CD14-positive monocyte (primary cell): ENCODE measurements around the gene TMEM120B. TPM values are rescaled to one million over a fixed set of nuclear protein-coding genes. Genes with fewer than 3 reads are reported as not detected.
A peak's percentile ranks its signal among the peaks of the same experiment; 100 is the strongest.

ENCODE experiments used
- DNase-seq, 3 donors: peaks; one replicate each; pipeline ENCODE4 v3.0.0-alpha.2; 2011 to 2022
- H2AFZ ChIP-seq: 2 replicates; pipeline ENCODE4 v1.6.0; 2012; ENCODE audit warnings: mild to moderate bottlenecking, low read depth, low read length, inconsistent platforms; ENCODE audit not compliant: insufficient read depth, poor library complexity, severe bottlenecking
- H3K27ac ChIP-seq, 2 donors: 1 replicate in 1 of 2; 2 replicates in 1 of 2; pipeline ENCODE4 v1.5.1; 2012 to 2013; ENCODE audit warnings: low read length in 2 of 2, control low read depth in 1 of 2, inconsistent platforms in 1 of 2, low read depth in 1 of 2, mild to moderate bottlenecking in 1 of 2
- H3K27me3 ChIP-seq, 2 donors: one replicate each; pipeline versions ENCODE4 v1.6.0 to v1.6.1; 2011 to 2013; ENCODE audit warnings: low read length in 2 of 2; ENCODE audit not compliant: control insufficient read depth in 2 of 2, insufficient read depth in 2 of 2
- H3K36me3 ChIP-seq, 2 donors: replicated peaks in 1 of 2; 1 replicate in 1 of 2; 2 replicates in 1 of 2; pipeline versions ENCODE4 v1.5.1 to v1.6.1; 2012 to 2013; ENCODE audit warnings: low read length in 2 of 2, control low read depth in 1 of 2, inconsistent platforms in 1 of 2, mild to moderate bottlenecking in 1 of 2; ENCODE audit not compliant: insufficient read depth in 2 of 2, control insufficient read depth in 1 of 2
- H3K4me1 ChIP-seq, 2 donors: 1 replicate in 1 of 2; 2 replicates in 1 of 2; pipeline versions ENCODE4 v1.5.1 to v1.6.1; 2012 to 2013; ENCODE audit warnings: low read length in 2 of 2, control low read depth in 1 of 2, inconsistent platforms in 1 of 2, mild to moderate bottlenecking in 1 of 2, moderate library complexity in 1 of 2; ENCODE audit not compliant: insufficient read depth in 2 of 2, control insufficient read depth in 1 of 2
- H3K4me2 ChIP-seq: replicated peaks from 2 replicates; pipeline ENCODE3; 2012; ENCODE audit warnings: low read length, moderate library complexity, mild to moderate bottlenecking; ENCODE audit not compliant: poor library complexity, severe bottlenecking; ENCODE audit errors: extremely low read depth
- H3K4me3 ChIP-seq, 3 experiments: fragments of 200-600 bp in 1 of 3; sonication (generic) in 1 of 3; replicated peaks in 1 of 3; 1 replicate in 2 of 3; 2 replicates in 1 of 3; pipeline ENCODE4 v1.5.1; 2011 to 2013; ENCODE audit warnings: low read length in 3 of 3, mild to moderate bottlenecking in 3 of 3, control low read depth in 2 of 3, low read depth in 2 of 3, inconsistent platforms in 1 of 3, moderate library complexity in 1 of 3
- H3K79me2 ChIP-seq: 2 replicates; pipeline ENCODE4 v1.6.0; 2012; ENCODE audit warnings: mild to moderate bottlenecking, control low read depth, inconsistent platforms, low read length, moderate library complexity; ENCODE audit not compliant: insufficient read depth
- H3K9ac ChIP-seq: 2 replicates; pipeline ENCODE4 v1.6.0; 2017; ENCODE audit warnings: low read length, mild to moderate bottlenecking; ENCODE audit not compliant: insufficient read depth, poor library complexity, severe bottlenecking
- H3K9me3 ChIP-seq, 2 donors: replicated peaks in 1 of 2; 1 replicate in 1 of 2; 2 replicates in 1 of 2; pipeline versions ENCODE4 v1.5.1 to v1.6.1; 2012 to 2013; ENCODE audit warnings: low read length in 2 of 2, control low read depth in 1 of 2; ENCODE audit not compliant: control insufficient read depth in 1 of 2, insufficient read depth in 1 of 2
- H4K20me1 ChIP-seq: 2 replicates; pipeline ENCODE4 v1.6.0; 2012; ENCODE audit warnings: mild to moderate bottlenecking, low read length, control low read depth, moderate library complexity; ENCODE audit not compliant: insufficient read depth
- H3K27ac Mint-ChIP-seq, 7 donors: one replicate each; pipeline ENCODE4 v1.8.0; 2020; ENCODE audit warnings: mild to moderate bottlenecking in 7 of 7, mixed read lengths in 7 of 7, moderate library complexity in 6 of 7, inconsistent platforms in 2 of 7
- H3K27me3 Mint-ChIP-seq, 3 donors: one replicate each; pipeline ENCODE4 v1.8.0; 2021 to 2022; ENCODE audit warnings: low read depth in 3 of 3, mild to moderate bottlenecking in 3 of 3, mixed read lengths in 3 of 3, moderate library complexity in 3 of 3, inconsistent platforms in 1 of 3
- H3K36me3 Mint-ChIP-seq, 2 donors: one replicate each; pipeline ENCODE4 v1.8.0; 2020; ENCODE audit warnings: mixed read lengths in 2 of 2, inconsistent platforms in 1 of 2, mild to moderate bottlenecking in 1 of 2
- H3K4me1 Mint-ChIP-seq: one replicate; pipeline ENCODE4 v1.8.0; 2020; ENCODE audit warnings: mild to moderate bottlenecking, mixed read lengths
- H3K4me3 Mint-ChIP-seq, 2 donors: one replicate each; pipeline ENCODE4 v1.8.0; 2020; ENCODE audit warnings: mild to moderate bottlenecking in 2 of 2, mixed read lengths in 2 of 2, moderate library complexity in 1 of 2
- H3K9me3 Mint-ChIP-seq, 7 donors: one replicate each; pipeline ENCODE4 v1.8.0; 2020 to 2022; ENCODE audit warnings: mixed read lengths in 7 of 7, mild to moderate bottlenecking in 6 of 7, moderate library complexity in 6 of 7, inconsistent platforms in 2 of 7
- WGBS: methylation state at CpG from one replicate; pipeline ENCODE4 v1.1.5; 2013; ENCODE audit warnings: missing lambda C conversion rate; ENCODE audit not compliant: insufficient coverage; 5-methylcytosine and 5-hydroxymethylcytosine counted together
- intact Hi-C, 2 donors: fragments of 100-400 bp; cut with micrococcal nuclease; formaldehyde crosslinking; loops; one replicate each; pipeline versions ENCODE4 v1.15.0 to v1.15.1; 2023
- polyA plus RNA-seq, 3 donors: library from polyadenylated mRNA; depleted of rRNA in 1 of 3; unstranded in 2 of 3; stranded (reverse) in 1 of 3; fragments of 300-500 nt in 2 of 3; fragments of >200 nt in 1 of 3; fragmentation: Illumina TruSeq in 2 of 3; gene quantifications; 1 replicate in 2 of 3; 2 replicates in 1 of 3; pipeline ENCODE4 v1.2.3, GENCODE V29; 2012 to 2021
- TF ChIP-seq, protein P1 (sequence below): fragments of 200-600 bp; IDR thresholded peaks from one replicate; pipeline ENCODE4 v1.8.0; 2022; ENCODE audit warnings: antibody characterized with exemption, mild to moderate bottlenecking

Gene TMEM120B
- polyA plus RNA-seq, 3 donors = 0.65 to 2.4 (median 1.1) TPM

DNA sequence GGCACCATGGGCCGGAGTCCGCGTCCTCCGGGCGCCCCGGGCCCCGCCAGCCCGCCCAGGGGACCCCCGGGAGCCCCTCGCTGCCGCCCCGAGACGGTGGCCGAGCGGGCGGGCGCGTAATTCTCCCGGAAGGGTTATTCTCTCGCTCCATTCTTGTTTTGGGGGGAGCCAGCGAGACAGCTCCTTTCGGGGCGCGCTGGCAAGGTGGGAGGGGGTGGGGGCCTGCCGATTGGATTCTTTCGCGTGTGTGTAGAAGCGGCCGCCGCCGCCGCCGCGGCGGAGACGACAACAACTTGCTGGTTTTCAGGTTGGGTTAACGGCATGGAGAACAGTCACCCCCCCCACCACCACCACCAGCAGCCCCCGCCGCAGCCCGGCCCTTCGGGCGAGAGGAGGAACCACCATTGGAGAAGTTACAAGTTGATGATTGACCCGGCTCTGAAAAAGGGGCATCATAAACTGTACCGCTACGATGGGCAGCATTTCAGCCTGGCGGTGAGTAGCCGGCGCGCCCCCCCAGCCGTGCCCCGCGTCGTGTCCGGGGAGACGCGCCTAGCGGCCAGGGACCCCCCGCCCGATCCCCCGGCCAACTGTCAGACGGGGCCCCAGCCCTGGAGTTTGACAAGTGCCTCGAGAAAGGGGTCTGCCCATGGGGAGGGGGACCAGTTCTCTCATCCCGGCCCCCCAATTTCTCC, 92.0 kb downstream of the TMEM120B start:
- peaks cover 0 to 4% (median 3%) of the 10 kb centered on the region in 3 donors for H3K27me3 Mint-ChIP-seq
- peaks cover 22 to 33% of the 10 kb centered on the region in 2 donors for H3K36me3 ChIP-seq
- H3K4me2 ChIP-seq = peak overlapping the region; percentile 100
- H3K4me1 Mint-ChIP-seq = peaks cover 32% of the 10 kb centered on the region
- H3K4me1 ChIP-seq = peaks cover 24 to 52% of the 10 kb centered on the region in 2 donors
- intact Hi-C loops = no loop called here
- DNase-seq = peak in 2 of 3 donors; percentile 55 to 62
- peak overlapping the region; percentile 77 for H3K9ac ChIP-seq
- peak overlapping the region; percentile 82 to 100 (median 93) for H3K4me3 ChIP-seq
- H3K27ac ChIP-seq = peak overlapping the region; percentile 61 to 70
- peaks cover 0 to 3% (median 0%) of the 10 kb centered on the region in 7 donors for H3K9me3 Mint-ChIP-seq
- peaks cover 83% of the 10 kb centered on the region for H3K79me2 ChIP-seq
- under 1% methylated on average over 46 of the region's 63 CpGs for WGBS
- TF ChIP-seq, protein P1, sequence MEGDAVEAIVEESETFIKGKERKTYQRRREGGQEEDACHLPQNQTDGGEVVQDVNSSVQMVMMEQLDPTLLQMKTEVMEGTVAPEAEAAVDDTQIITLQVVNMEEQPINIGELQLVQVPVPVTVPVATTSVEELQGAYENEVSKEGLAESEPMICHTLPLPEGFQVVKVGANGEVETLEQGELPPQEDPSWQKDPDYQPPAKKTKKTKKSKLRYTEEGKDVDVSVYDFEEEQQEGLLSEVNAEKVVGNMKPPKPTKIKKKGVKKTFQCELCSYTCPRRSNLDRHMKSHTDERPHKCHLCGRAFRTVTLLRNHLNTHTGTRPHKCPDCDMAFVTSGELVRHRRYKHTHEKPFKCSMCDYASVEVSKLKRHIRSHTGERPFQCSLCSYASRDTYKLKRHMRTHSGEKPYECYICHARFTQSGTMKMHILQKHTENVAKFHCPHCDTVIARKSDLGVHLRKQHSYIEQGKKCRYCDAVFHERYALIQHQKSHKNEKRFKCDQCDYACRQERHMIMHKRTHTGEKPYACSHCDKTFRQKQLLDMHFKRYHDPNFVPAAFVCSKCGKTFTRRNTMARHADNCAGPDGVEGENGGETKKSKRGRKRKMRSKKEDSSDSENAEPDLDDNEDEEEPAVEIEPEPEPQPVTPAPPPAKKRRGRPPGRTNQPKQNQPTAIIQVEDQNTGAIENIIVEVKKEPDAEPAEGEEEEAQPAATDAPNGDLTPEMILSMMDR = no peak
- peaks cover 56% of the 10 kb centered on the region for H4K20me1 ChIP-seq
- H2AFZ ChIP-seq = peak overlapping the region; percentile 51
- H3K9me3 ChIP-seq = no peaks in the 10 kb centered on the region
- peak overlapping the region; percentile 75 to 97 (median 94) for H3K27ac Mint-ChIP-seq
- no peaks in the 10 kb centered on the region for H3K27me3 ChIP-seq
- H3K36me3 Mint-ChIP-seq = peaks cover 18 to 33% of the 10 kb centered on the region in 2 donors
- peak overlapping the region; percentile 96 for H3K4me3 Mint-ChIP-seq

DNA sequence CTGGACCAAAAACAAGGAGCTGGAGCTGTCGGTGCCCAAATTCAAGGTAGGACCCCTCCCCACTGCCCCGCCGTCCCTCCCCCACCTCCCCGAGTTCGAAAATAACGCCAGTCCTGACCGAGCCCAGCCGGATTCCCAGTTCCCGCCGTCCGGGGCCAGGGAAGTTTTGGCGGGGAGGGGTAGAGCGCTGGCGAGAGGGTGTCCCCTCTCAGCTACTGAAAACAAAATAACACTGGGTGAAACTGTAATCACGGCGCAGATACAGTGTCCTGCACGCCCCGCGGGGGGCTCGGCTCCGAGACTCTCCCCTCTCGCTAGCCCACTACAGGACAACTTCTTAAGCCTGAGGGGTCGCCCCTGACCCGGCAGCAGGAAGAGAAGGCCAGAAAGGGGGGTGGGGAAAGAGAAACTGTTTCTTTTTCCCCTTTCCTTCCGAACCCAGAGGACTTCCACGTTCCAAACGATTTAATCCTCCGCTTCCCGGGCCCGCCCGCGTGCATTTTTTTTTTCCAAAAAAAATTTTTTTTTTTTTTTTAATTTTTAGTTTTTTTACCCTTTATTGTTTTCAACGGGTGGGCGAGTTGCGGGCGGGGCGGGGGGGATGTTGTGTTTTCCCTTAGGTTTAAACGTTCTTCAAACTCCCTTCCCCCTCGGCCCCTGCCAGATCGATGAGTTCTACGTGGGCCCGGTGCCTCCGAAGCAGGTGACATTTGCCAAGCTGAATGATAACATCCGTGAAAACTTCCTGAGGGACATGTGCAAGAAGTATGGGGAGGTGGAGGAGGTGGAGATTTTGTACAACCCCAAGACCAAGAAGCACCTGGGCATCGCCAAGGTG, 92.8 kb downstream of the TMEM120B start:
- Histone ChIP-seq H3K4me1 (peaks cover 27 to 58% of the 10 kb centered on the region in 2 donors), H3K9ac (peak overlapping the region; percentile 77), H3K79me2 (peaks cover 83% of the 10 kb centered on the region), H3K4me3 (peak overlapping the region; percentile 82 to 100 (median 93)), H3K27me3 (no peaks in the 10 kb centered on the region), H2AFZ (peak overlapping the region; percentile 51), H4K20me1 (peaks cover 58% of the 10 kb centered on the region), H3K4me2 (peak overlapping the region; percentile 100), H3K27ac (peak overlapping the region; percentile 61 to 70), H3K36me3 (peaks cover 29 to 41% of the 10 kb centered on the region in 2 donors), H3K9me3 (no peaks in the 10 kb centered on the region)
- TF ChIP-seq, protein P1 = no peak
- Mint-ChIP-seq H3K9me3 (peaks cover 0 to 3% (median 0%) of the 10 kb centered on the region in 7 donors), H3K4me3 (peak overlapping the region; percentile 96 to 97), H3K27ac (peak overlapping the region; percentile 68 to 97 (median 94)), H3K27me3 (peaks cover 0 to 4% (median 3%) of the 10 kb centered on the region in 3 donors), H3K4me1 (peaks cover 33% of the 10 kb centered on the region), H3K36me3 (peaks cover 24 to 41% of the 10 kb centered on the region in 2 donors)
- intact Hi-C loops = no loop called here
- DNase-seq = no peak
- WGBS = 0% methylated on average over 2 of the region's 45 CpGs
